GM21825 (cell line): Measurements from ENCODE around the gene SLC6A1.

Experiments used
- ATAC-seq: cut with Tn5 transposase; IDR thresholded peaks from one replicate; pipeline ENCODE4 v1.9.1; 2021; ENCODE audit warnings: mild to moderate bottlenecking, moderate library complexity; ENCODE audit not compliant: unreplicated experiment

The SLC6A1 gene

GRCh38 chr3:10992017-10992942, at the start of gene SLC6A1:
TSS of gene SLC6A1 (plus strand) at chr3:10992748. CDS start at chr3:11017212, 24,464 bp downstream.
- ATAC-seq, result no peak

DNA sequence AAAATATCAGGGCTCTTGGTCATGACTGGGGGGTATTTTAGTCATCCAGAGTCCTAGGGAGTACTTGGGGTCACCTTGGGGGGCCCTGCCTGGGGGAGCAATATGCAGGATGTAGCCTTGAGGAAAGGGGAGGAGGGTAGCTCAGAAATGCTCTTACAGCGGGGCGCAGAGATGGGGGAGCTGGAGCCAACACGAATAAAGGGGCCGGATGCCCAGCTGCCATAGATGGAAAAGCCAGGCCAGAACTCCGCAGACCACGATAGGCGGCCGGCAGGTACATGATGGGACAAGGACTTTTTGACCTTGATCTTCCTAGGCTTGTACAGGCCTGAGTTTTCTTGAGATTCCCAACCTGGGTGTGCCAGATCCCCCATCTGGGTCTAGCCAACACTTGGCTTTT, 47.7 kb upstream of the SLC6A1 start:
- no peak for ATAC-seq

DNA sequence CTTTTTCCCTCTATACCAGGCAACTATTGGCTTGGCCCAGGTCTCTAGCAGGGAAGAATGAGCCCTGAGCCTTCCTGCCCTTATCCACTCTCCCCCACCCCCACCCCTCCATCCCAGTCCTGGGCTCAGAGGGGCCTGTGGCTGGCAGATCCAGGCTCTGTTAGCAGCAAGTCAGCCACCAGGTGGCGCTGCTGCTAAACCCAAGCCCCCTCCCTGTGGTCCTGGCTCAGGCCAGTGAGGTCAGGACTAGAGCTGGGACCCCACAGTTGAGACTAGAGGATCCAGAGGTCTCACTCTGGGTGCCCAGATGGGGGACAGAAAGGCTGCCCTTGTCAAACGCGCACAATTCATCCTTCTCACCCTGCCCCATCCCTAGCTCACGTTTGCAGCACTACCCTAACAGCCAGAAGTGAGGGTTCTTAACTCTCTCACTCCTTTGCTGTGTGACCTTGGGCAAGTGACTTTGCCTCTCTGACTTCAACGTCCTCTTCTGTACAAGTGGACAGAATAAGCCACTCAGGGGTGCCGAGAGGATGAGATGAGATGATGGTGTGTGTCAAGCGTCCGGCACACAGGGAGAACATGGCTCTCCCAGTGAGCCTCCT, 46.8 kb upstream of the SLC6A1 start:
- ATAC-seq, result no peak

DNA sequence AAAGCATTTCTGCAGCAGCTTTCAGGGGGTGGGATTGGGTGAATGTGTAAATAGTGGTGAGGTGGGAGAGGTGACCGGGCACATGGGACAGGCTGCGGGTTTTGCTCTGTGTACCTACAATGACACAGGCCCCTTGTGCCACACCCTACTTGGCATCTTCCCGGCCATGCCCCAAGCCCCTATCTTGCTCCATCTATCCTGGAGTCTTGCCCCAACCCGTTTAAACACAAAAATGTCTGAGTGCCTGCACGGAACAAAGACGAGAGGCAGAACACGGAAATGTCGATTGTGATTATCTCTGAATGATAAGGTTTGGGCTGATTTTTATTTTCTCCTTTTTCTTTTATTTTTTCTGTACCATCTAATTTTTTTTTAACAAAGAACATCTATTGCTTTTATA, 46.0 kb upstream of the SLC6A1 start:
- no peak for ATAC-seq

DNA sequence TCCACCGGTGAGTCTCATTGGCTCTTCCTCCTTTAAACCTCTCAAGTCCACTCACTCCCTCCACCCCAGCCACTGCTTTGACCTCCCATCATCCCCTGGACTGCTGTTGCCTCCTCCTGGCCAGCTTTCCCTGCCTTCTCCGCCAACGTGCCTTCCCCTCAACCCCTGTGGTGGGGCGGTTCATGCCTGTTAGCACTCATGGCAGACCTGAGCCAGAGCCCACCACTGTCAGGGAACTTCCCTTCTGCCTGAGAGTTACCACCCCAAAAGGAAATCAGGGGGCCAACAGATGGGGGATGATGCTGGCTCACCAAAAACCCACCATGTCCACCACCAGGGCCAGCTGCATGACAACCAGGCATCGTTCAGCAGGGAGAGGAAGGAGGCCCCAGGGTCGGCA, 44.2 kb upstream of the SLC6A1 start:
- no peak for ATAC-seq

DNA sequence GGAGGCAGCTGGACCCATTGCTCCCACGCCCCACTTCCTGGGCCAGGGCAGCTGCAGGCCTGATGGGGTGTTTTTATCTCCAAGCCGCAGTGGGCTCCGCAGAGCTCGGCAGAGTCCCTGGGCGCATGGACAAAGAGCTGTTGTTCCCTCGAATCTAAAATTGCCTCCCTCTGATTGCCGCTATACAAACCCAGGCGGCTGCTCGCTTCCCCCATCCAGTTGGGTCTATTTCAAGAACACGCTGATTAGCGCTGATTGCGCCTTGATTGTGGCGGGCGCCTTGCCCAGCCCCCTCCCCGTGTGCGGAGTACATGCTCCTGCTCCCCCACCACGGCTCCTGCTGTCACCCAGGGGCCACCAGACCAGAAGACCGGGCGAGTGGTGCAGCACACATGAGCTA, 43.4 kb upstream of the SLC6A1 start:
- no peak for ATAC-seq

DNA sequence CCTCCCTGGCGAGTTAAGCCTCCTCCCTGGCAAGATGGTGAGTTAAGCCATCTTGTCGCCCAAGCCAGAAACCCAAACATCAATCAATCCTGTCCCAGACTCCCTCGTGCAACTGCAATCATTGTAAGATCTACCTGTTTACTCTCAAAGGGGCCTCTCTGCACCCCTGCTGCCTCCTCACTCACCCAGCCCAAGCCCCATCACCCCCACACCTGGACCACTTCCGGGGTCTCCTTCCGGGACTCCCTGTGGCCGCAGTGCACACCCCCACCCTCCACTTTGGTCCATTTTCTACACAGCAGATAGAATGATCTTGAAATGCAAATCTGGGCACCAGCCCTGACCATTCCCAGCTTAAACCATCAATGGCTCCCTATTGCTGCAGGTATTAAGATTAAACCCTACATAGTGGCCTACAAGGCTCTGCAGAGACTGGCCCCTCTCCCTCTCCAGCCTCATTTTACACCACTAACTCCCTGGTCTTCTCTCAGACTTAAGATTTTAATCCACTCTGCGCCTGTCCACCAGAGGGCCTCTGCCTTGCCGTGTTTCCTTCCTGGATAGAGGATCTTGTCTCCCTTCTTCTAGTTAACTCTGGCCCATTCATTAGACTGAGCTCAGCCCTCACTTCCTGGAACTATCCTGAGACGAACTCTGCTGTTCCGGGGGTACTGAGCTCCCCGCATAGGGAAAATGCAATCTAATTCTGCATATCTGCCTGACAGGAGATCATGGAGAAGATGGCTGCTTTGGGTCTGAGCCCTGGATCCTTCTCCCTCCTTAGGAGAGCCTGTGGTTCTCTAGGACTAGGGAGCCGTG, 41.9 kb upstream of the SLC6A1 start:
- no peak for ATAC-seq

DNA sequence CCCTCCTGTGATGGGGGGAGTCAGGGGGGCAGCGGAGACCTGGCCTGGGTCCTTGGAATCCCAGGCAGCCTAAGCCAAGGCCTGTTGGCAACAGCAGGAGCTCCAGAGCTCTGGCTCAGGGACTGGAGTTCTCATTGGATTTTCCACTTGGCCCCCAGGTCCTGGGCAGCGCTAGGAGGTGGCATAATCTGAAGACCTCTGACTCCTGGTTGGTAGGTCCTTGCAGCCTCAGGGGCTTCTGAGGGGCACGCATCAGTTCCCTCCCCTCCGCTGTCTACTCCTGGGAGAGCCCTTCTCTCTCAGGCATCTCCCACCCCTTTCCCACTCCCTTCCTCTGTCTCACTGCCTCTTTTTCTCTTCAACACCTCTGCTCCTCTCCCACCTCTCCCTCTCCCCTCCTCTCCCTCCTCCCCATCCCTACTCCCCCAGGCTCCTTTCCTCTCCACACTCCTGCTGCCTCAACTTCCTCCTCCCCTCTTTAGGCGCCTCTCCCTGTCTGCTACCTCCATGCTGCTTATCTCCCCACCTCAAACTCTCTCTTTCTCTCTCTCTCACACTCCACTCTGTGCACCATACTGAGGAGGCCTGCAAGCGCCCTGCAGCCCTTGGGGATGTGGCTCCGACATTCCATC, 41.1 kb upstream of the SLC6A1 start:
- no peak for ATAC-seq

DNA sequence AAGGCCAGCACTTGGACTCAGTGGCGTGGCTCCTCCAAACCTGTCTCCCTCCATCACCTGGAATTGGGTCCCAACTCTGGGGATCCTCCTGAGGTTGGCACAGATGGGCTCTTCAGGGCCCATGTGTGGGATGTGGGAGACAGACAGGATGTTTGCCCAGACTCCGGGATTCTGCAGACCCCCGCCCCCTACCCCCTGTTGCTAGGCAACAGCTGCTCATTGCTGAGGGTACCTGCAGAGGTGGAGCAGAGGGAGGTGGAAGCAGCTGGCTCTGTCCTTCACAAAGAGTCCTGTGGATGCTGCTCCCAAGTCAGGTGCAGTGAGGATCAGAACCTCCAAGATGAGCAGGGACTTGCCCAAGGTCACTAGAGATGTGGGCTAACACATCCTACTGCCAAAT, 40.0 kb upstream of the SLC6A1 start:
- ATAC-seq, result no peak

GRCh38 chr3:10954740-10955139, 37.8 kb upstream of the SLC6A1 start:
- no peak for ATAC-seq

GRCh38 chr3:10955711-10956453, 36.7 kb upstream of the SLC6A1 start:
- no peak for ATAC-seq

DNA sequence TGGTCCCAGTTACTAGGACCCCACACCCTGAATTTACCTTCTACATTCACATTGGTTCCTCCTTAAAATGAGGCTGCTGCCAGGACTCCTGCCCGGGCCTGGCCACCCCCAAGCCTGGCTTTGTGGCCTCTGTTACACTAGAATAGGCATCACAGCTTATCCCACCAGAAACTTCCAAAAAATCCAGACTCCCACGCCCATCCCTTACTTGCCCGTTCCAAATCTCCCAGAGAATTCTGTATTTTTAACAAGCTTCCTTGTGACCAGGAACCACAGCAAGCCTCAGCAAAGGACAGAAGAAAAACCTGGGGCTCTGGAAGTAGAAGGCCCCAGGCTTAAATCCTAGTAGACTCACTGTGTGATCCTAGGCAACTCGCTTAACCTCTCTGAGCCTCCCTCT, 36.0 kb upstream of the SLC6A1 start:
- no peak for ATAC-seq

GRCh38 chr3:10956986-10957385, 35.6 kb upstream of the SLC6A1 start:
- ATAC-seq, result no peak

GRCh38 chr3:10957976-10958749, 34.4 kb upstream of the SLC6A1 start:
- ATAC-seq, result no peak

- no peak for ATAC-seq
These were observed 32.3 kb upstream of the SLC6A1 start for GRCh38 chr3:10960255-10960654.

DNA sequence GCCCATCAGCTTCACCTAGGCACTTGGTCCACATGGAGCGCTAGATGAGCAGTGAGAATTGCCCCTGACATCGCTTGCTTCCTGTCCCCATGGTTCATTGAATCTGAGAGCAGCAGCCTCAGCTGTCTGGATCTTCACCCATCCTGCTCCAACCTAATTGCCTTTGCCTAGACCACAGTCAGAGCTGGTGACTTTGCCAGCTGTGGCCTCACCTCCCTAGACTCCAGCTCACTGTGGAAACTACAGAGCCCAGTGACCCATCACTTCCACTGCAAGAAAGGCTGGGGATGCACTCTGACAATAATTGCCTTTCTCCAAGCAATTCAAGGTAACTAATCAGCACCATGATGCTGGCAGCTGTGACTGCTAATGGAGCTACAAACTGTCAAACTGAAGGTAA, 30.6 kb upstream of the SLC6A1 start:
- no peak for ATAC-seq

- no peak for ATAC-seq
These were observed 30.0 kb upstream of the SLC6A1 start for GRCh38 chr3:10962481-10963036.

- ATAC-seq, result no peak
These were observed 27.9 kb upstream of the SLC6A1 start for GRCh38 chr3:10964537-10965167.

- ATAC-seq, result no peak
These were observed 24.1 kb upstream of the SLC6A1 start for GRCh38 chr3:10968401-10968800.
